GM10847 (cell line): Measurements from ENCODE around the gene SARS1.

ENCODE experiments used
- POLR2A ChIP-seq: IDR thresholded peaks from 2 replicates; pipeline ENCODE4 v1.6.1; 2011; ENCODE audit not compliant: insufficient read length; ENCODE audit errors: extremely low read depth

The SARS1 gene

GRCh38 chr1:109240158-109241152, 26.7 kb downstream of the SARS1 start:
- TF ChIP-seq POLR2A, result no peak

DNA sequence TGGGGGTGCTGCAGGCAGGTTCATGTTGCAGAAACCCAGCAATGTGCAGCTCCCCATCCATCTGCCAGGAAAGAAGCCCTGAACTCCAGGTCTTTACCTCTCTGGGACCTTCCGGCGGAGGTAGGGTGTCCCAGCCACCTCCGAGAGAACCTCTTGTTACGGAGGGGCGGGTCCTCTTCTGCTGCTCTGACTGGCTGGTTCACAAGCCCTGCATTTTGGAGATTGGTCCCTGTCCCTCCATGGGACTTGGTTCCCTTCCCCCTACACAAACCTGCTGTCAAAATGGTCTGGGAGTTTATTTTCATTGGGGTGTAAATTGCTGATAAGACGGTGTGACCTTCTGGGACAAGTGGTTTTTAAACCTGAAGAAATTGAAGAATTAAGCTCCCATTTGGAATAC, 27.6 kb downstream of the SARS1 start:
- TF ChIP-seq POLR2A, result no peak

DNA sequence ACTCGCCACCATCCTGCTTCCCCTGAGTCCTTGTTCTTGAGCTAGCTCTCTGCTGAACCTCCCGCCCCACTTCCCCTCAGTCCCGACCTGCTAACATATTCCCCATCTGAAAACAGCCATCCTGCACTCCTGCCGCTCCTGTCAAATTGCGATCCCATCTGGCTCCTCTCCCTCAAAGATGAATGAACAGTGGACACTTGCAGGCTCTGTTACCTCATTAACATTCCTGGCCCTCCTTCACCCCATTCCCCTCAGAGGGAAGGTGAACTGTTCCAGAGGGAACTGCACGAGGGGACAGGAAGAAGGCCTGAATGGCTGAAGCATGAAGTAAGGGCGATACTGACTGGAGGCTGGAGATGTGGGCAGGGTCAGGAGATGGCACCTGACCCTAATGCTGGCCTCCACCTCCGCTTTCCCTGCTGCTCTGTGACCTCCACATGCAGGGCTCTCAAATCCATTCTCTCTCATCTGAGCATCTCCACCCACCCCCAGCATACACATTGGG, 28.2 kb downstream of the SARS1 start:
- TF ChIP-seq POLR2A, result no peak

GRCh38 chr1:109242387-109242786, 28.7 kb downstream of the SARS1 start:
- no peak for TF ChIP-seq POLR2A

- no peak for TF ChIP-seq POLR2A
These were observed 29.5 kb downstream of the SARS1 start for GRCh38 chr1:109243221-109243620.

DNA sequence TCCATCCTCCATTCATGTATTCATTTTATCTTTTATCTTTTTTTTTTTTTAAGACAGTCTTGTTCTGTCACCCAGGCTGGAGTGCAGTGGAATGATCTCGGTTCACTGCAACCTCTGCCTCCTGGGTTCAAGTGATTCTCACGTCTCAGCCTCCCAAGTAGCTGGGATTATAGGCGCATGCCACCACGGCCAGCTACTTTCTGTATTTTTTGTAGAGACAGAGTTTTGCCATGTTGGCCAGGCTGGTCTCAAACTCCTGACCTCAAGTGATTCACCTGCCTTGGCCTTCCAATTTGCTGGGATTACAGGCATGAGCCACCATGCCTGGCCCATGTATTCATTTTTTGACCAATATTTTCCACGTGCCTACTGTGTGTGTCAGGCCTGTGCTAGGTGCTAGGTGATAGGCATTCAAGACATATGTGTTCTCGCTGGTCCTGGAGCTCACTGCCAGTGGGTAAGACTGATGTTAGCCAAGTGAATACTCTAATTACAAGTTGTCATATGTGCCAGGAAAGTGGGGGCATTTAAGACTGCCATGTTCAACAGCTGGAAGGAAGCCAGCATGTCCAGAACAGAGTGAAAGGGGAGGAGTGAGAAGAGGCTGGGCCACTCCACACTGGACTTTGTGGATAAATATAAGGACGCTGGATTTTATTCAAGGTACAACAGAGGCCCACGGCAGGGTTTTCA, 30.3 kb downstream of the SARS1 start:
- TF ChIP-seq POLR2A, result no peak

DNA sequence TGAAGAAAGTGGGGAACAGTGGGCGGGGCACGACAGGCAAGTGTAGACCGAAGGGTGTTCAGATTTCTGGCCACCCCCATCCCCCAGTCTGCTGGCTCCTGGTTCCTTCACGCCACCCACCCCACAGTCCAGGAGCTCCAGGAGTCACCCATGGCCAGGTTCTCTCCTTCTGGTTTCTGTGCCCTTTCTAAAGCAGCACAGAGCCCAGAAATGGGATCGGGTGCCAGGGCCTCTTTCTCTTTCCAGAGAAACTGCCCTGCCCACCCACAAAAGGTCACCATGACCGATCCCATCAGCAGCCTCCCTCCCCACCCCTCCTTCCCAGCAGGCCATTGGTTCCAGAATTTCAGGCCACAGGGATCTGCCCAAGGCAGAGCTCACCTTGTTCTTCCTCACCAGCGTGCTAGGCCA, 32.4 kb downstream of the SARS1 start:
- TF ChIP-seq POLR2A, result no peak

- TF ChIP-seq POLR2A, result no peak
These were observed 34.0 kb downstream of the SARS1 start for GRCh38 chr1:109247401-109248365.

- TF ChIP-seq POLR2A, result no peak
These were observed 34.7 kb downstream of the SARS1 start for GRCh38 chr1:109248444-109248796.

DNA sequence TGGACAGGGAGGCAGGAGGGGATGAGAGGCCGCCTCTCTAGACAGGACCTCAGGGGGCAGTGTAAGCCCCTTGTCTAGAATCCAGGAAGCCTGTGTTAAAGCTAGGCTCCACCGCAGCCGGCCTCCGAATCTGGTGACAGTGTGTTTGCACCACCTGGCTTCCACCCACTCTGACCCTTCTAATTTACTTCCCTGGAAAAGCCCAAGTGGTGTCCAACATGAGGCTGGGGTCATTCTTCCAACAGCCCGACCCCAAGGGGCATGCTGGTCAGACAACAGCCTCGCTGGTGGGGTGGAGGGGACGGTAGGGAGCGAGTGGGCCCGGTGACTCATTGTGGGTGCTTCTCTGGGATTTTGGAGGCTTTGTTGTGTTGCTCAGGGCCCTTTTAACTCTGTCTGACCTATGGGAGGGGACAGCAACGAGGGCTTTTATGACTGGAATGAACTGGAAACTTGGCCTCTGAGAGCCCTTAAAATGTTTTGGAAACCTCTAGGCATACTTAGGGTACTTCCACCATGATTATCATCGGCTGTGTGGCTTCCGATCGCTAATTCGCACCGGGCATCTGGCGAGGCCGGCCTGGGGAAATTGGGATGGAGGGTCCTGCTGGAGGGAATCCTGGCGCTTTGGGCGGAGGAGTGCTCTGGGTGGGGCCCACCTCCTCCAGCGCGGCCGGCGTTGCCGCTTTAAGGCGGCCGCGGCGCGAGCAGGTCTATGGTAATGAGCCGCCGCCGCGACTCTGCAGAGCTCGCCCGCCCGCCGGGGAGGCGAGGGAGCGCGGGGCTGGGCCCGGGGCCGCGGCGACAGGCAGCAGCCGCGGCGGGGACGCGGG, 35.3 kb downstream of the SARS1 start, which contains the start of gene CELSR2:
CELSR2 (plus strand) TSS at position 743 of the 833 bp plus-strand sequence. CDS start 541 bp downstream, outside the sequence.
- no peak for TF ChIP-seq POLR2A

DNA sequence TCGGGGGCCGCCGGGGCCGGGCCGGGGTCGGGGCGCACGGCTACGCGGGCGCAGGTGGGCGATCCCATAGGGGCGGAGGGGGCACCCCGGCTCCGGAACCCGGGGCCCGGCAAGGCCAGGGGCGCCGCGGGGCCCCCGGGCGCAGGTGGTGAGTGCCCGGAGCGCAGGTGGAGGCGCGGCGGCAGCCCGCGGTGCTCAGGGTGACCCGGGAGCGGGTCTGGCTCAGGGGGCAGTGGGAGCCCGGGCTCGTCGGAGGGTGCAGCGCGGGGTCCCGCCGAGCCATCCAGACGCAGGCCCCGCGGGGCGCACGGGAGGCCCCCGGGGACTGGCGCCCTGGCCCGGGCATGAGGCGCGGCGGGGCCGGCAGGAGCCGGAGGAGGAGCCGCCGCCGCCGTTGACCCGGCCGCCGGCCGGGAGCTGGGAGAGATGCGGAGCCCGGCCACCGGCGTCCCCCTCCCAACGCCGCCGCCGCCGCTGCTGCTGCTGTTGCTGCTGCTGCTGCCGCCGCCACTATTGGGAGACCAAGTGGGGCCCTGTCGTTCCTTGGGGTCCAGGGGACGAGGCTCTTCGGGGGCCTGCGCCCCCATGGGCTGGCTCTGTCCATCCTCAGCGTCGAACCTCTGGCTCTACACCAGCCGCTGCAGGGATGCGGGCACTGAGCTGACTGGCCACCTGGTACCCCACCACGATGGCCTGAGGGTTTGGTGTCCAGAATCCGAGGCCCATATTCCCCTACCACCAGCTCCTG, 36.1 kb downstream of the SARS1 start:
- no peak for TF ChIP-seq POLR2A

- no peak for TF ChIP-seq POLR2A
These were observed 36.9 kb downstream of the SARS1 start for GRCh38 chr1:109250454-109251276.

DNA sequence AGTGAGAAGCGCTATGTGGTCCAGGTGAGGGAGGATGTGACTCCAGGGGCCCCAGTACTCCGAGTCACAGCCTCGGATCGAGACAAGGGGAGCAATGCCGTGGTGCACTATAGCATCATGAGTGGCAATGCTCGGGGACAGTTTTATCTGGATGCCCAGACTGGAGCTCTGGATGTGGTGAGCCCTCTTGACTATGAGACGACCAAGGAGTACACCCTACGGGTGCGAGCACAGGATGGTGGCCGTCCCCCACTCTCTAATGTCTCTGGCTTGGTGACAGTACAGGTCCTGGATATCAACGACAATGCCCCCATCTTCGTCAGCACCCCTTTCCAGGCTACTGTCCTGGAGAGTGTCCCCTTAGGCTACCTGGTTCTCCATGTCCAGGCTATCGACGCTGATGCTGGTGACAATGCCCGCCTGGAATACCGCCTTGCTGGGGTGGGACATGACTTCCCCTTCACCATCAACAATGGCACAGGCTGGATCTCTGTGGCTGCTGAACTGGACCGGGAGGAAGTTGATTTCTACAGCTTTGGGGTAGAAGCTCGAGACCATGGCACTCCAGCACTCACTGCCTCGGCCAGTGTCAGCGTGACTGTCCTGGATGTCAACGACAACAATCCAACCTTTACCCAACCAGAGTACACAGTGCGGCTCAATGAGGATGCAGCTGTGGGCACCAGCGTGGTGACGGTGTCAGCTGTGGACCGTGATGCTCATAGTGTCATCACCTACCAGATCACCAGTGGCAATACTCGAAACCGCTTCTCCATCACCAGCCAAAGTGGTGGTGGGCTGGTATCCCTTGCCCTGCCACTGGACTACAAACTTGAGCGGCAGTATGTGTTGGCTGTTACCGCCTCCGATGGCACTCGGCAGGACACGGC, 37.8 kb downstream of the SARS1 start:
- TF ChIP-seq POLR2A, result no peak
